ENCODE measurements around the gene SUN5. TPM values are rescaled to one million over a fixed set of nuclear protein-coding genes. Genes with fewer than 3 reads are reported as not detected.

The SUN5 gene
- total RNA-seq, 1 donor from 2014 or later, result not detected

DNA sequence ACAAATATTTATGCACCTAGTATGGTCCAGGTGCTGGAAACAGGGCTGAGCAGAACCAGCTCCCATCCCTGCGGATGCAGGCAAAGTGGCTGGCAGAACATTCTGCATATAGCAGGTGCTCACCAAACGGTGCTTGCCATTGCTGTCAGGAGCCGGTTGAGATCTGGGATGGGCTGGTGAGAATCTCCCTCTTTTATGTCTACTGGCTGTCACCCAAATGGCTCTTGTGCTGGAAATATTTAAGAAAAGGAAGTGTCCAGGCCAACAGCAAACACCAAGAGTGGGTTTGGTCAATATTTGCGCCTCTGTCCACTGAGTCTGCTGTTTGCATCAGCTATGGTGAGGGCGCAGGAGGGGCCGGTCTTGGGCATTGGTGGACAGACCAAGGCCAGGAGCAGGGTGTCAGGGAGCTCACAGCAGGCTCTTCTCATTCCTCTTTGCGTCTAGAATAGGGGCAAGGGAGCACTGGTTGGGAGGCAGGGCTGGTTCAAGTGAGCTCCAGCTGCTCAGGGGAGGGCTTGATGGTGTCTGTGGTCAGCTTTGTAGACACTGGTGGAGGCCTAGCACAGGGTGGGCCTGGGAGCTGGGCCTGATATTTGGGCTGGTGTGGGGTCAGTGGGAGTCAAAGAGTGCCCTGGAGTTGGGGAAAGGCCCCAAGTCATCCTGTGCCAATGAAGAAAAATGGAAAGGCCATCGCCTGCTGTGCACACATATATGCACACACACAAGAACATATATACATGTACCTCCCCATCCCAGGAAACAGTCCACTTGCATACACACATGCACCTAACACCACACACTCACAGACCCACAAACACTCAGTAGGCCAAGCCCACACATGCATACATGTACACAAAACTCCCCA is 1.9 kb upstream of the SUN5 start:
- Mint-ChIP-seq H3K27ac (no peak overlapping the region), H3K4me3 (ENCODE audit: low read depth) (no peak overlapping the region), H3K27me3 (ENCODE audit: low read depth) (no peaks in the 10 kb centered on the region), H3K4me1 (ENCODE audit: low read depth) (peaks cover 2% of the 10 kb centered on the region), H3K9me3 (peaks cover 6% of the 10 kb centered on the region), H3K36me3 (ENCODE audit: low read depth) (peaks cover 3% of the 10 kb centered on the region)
- intact Hi-C loops (cut with micrococcal nuclease), result no loop called here
- DNase-seq (ENCODE audit: low spot score), result no peak

DNA sequence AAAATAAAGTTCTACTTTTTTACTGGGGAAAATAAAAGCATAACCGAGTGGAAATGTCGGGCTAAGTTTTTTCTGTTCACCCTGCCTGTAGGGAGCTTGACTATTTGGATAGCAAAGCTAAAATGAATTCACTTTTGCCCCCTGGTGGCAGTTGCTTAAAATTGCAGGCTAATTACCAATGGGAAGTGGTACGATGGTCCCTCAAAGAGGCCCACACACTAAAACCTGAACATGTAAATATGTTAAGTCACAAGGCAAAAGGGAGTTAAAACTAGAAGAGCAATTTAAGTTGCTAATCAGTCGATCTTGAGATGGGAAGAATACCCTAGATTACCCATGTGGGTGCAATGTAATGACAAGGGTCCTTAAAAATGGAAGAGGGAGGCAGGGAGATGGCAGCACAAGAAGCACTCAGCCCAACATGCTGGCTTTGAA is 916 bp upstream of the SUN5 start:
- Mint-ChIP-seq H3K4me3 (ENCODE audit: low read depth) (no peak overlapping the region), H3K9me3 (peaks cover 6% of the 10 kb centered on the region)
- no peak for DNase-seq (ENCODE audit: low spot score)

DNA sequence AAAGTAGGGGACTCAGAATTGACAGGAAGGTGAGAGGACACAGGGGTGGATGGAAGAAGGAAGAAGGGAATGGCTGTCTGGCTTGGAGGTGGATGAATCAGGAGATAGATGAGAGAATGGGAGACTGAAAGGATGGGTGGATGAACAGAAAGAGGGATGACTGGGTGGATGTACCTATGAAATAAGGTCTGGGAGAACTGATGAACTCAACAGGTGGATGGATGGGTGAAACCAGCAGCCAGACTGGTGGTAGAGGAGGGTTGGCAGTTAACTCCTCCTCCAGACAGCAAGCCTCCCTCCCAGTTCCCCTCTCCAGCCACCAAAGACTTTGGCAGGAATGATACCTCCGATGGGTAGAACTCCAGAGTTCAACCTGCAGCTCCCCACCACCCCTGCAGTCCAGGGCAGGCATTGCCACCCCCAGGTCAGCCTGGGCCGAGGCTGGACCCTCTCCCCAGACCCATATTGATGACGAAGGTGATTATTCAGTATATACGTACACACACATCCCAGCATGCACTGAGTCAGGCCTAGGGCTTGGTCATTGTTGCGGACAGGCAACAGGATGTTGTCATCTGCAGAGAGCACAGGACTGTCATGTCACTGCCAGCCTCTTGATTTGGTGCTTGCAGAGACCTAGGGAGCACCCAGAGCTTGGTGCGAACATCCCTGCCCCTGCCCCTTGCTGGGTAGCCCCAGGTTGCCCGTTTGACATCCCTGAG is 2.0 kb downstream of the SUN5 start:
- Mint-ChIP-seq H3K27me3 (ENCODE audit: low read depth) (no peaks in the 10 kb centered on the region), H3K9me3 (peaks cover 6% of the 10 kb centered on the region), H3K4me3 (ENCODE audit: low read depth) (no peak overlapping the region), H3K27ac (no peak overlapping the region), H3K4me1 (ENCODE audit: low read depth) (peaks cover 8% of the 10 kb centered on the region), H3K36me3 (ENCODE audit: low read depth) (peaks cover 3% of the 10 kb centered on the region)
- DNase-seq (ENCODE audit: low spot score), result no peak
- intact Hi-C loops (cut with micrococcal nuclease), result no loop called here

More for the DNA sequence above, 916 bp upstream of the SUN5 start:
- Mint-ChIP-seq H3K4me1 (ENCODE audit: low read depth) (peaks cover 2% of the 10 kb centered on the region), H3K27ac (no peak overlapping the region), H3K27me3 (ENCODE audit: low read depth) (no peaks in the 10 kb centered on the region), H3K36me3 (ENCODE audit: low read depth) (peaks cover 3% of the 10 kb centered on the region)
- intact Hi-C loops (cut with micrococcal nuclease), result no loop called here

DNA sequence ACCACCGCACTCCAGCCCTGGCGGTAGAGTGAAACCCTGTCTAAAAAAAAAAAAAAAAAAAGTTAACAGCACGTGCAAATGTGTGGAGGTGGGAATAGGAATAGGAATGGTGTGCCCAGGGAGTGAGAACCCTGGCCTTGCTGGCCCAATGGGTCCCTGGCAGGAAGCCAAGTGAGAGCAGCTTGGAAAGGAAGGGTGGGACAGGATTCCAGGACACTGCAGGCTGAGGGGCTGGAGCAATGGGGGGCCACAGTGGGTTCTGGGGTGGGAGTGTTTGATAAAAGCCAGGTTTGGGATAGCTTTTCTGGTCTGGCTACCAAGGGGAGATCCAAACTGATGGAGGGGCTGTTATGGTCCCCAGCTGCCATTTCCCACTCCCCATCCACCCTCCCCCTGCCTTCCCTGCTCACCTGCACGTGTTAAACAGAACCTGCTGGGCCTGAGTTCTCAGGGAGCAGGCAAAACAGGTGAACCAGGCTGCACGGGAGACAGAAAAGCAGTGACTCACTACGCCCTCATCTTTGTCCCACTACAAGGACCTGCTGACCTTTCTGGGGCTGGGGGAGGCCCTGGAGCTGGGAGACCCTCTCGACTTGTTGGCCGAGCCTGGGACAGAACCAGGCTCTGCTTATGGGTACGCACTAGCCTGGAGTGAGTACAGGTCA is 3.3 kb downstream of the SUN5 start:
- Mint-ChIP-seq H3K9me3 (peaks cover 13% of the 10 kb centered on the region), H3K27ac (no peak overlapping the region), H3K27me3 (ENCODE audit: low read depth) (no peaks in the 10 kb centered on the region), H3K4me1 (ENCODE audit: low read depth) (peaks cover 10% of the 10 kb centered on the region), H3K4me3 (ENCODE audit: low read depth) (no peak overlapping the region), H3K36me3 (ENCODE audit: low read depth) (peaks cover 3% of the 10 kb centered on the region)
- intact Hi-C loops (cut with micrococcal nuclease), result no loop called here
- no peak for DNase-seq (ENCODE audit: low spot score)

DNA sequence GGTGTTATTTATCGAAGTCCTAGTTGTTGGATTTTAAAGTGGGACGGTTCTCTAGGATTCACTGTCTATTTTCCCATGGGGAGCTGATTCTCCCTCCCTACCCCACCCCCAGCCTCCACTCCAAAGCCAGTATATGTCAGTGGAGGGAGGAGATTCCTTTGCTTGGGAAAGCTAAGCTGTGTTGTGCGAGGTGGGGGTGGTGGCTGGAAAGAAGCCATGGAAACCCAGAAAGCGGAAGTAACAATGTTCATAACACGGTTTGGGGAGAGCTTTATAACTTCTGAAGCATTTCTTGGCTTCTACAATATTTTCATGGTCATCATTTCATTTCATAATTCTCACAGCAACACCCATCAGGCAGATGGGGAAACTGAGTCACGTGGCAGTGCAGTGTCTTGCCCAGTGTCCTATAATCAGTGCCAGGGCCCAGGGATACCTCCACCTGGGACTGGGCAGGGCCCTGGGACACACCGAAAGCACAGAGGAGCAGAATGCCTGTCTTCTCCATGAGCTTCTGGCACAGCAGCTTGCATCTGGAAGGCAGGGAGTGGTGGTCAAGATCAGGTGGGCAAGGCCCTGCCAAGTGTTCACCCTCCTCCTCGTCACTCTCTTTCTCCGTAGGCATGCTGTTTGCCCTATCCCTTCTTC is 4.5 kb downstream of the SUN5 start:
- Mint-ChIP-seq H3K27me3 (ENCODE audit: low read depth) (no peaks in the 10 kb centered on the region), H3K36me3 (ENCODE audit: low read depth) (no peaks in the 10 kb centered on the region), H3K4me1 (ENCODE audit: low read depth) (peaks cover 7% of the 10 kb centered on the region), H3K4me3 (ENCODE audit: low read depth) (no peak overlapping the region), H3K27ac (no peak overlapping the region), H3K9me3 (peaks cover 20% of the 10 kb centered on the region)
- intact Hi-C loops (cut with micrococcal nuclease), result no loop called here
- DNase-seq (ENCODE audit: low spot score), result no peak

DNA sequence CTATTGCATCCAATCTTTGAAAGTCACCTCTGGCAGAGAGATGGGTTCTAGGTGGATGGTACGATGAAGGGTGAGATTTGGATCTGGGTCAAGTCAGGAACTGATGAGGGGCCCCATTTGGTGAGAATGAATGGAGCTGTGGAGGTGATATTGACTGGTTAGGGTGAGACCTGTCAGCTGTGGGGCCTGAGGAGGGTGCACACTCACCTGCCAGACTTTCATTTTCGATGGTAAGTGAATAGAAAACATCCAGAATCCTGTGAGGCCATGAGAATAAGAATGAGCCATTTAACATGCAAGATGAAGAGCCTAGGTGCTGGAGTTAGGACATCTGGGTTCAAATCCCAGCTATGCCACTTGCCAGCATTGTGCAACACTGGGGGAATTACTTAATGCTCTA is 6.8 kb downstream of the SUN5 start:
- intact Hi-C loops (cut with micrococcal nuclease), result no loop called here
- Mint-ChIP-seq H3K27ac (no peak overlapping the region), H3K4me1 (ENCODE audit: low read depth) (peaks cover 7% of the 10 kb centered on the region), H3K36me3 (ENCODE audit: low read depth) (no peaks in the 10 kb centered on the region), H3K4me3 (ENCODE audit: low read depth) (no peak overlapping the region), H3K9me3 (peaks cover 25% of the 10 kb centered on the region), H3K27me3 (ENCODE audit: low read depth) (no peaks in the 10 kb centered on the region)
- no peak for DNase-seq (ENCODE audit: low spot score)

DNA sequence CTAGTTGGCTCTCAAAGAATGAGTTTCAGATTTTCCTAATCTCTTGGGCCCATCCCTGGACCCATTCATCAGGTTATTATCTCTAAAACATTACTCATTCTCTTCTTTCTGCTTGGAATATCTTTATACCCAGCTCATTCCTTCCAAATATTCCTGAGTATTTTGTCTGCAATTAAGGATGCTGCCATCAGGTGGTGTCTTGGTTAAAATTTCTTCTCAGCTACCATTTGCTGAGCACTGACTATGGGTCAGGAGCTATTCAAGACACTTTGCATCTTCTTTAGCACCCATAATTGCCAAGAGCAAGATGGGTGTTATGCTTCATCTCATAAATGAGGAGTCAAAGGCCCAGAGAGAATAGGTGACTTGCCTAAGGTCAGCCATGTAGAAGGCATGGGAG is 8.4 kb downstream of the SUN5 start:
- intact Hi-C loops (cut with micrococcal nuclease), result no loop called here
- Mint-ChIP-seq H3K27ac (no peak overlapping the region), H3K36me3 (ENCODE audit: low read depth) (no peaks in the 10 kb centered on the region), H3K4me1 (ENCODE audit: low read depth) (peaks cover 10% of the 10 kb centered on the region), H3K4me3 (ENCODE audit: low read depth) (no peak overlapping the region), H3K27me3 (ENCODE audit: low read depth) (no peaks in the 10 kb centered on the region), H3K9me3 (peaks cover 25% of the 10 kb centered on the region)
- DNase-seq (ENCODE audit: low spot score), result no peak

DNA sequence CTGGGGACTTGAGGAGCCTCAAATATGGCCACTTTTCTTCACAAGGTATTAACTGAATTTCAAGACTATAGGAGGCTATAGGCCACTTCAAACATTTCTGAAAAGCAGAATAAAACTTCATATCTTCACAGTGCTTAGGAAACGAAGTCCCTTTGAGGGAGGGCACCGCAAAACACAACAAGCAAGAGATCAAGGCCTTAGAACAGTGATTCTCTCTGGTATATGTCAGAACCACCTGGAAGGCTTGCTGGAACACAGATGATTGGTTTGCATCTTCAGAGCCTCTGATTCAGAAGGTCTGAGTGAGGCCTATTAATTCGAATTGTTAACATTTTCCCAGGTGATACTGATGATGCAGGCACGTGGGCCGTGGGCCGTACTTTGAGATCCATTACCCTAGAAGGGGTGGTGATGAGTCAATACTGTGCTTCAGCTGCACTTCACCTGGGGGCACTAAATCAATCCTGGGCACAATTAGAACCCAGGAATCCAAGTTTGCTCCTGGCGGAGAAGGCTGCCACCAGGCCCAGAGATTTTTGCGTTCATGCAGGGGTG is 10.7 kb downstream of the SUN5 start:
- Mint-ChIP-seq H3K9me3 (peaks cover 25% of the 10 kb centered on the region), H3K36me3 (ENCODE audit: low read depth) (no peaks in the 10 kb centered on the region), H3K4me3 (ENCODE audit: low read depth) (no peak overlapping the region), H3K27me3 (ENCODE audit: low read depth) (no peaks in the 10 kb centered on the region), H3K4me1 (ENCODE audit: low read depth) (peaks cover 10% of the 10 kb centered on the region), H3K27ac (no peak overlapping the region)
- no peak for DNase-seq (ENCODE audit: low spot score)
- intact Hi-C loops (cut with micrococcal nuclease), result no loop called here

DNA sequence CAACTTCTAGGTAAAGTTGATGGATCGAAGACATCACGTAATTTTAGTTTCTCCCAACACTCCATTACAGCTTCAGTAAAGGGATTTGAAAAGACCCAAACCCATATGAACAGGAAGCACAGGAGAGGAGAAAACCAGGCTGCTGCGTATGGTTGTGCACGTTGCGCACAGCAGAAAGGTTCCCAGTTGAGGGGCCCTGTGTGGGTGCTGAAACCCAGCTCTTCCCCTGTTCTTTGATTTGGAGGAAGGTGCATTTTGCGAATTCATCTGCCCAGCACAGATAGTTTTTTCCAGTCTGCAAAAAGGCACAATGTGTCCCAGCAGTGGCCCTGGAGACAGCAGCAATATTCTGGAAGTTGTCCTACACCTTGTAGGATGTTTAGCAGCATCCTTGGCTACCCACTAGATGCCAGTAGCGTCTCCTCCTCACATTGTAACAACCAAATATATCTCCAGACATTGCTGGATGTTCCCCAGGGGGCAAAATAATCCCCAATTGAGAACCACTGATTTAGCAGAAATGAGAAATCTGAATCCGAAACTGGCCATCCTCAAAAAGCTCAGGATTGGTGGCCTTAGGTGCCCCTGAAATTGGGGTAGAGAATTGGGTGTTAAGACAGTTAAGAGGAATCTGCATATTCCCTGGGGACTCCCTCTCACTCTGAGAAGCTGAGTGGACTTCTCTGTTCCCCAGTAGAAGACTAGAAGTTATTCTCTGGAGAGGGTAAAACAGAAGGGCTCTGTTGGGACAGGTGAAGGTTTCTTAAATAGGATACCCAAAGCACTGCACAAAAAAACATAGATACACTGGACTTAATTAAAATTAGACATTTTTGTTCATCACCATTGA is 12.2 kb downstream of the SUN5 start:
- Mint-ChIP-seq H3K36me3 (ENCODE audit: low read depth) (no peaks in the 10 kb centered on the region), H3K27ac (no peak overlapping the region), H3K27me3 (ENCODE audit: low read depth) (no peaks in the 10 kb centered on the region), H3K4me3 (ENCODE audit: low read depth) (no peak overlapping the region), H3K4me1 (ENCODE audit: low read depth) (peaks cover 3% of the 10 kb centered on the region), H3K9me3 (peaks cover 25% of the 10 kb centered on the region)
- DNase-seq (ENCODE audit: low spot score), result no peak
- intact Hi-C loops (cut with micrococcal nuclease), result no loop called here

DNA sequence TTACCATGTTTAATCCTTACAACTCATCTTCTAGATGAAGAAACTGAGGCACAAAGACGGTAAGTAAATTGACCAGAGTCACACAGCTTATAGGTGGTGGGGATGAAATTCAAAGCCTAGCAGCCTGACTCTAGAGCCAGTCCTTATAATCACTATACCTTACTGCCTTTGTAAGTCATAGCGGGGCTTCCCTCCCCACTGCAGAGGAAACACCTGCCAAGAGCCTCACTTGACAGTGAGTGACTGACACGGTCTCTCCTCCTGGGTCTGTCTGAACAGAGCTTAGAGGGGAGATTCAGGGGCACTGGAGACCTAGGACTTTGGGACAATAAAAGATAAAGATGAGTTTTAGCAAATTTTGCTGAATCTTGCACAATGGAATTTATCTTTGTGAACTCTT is 12.8 kb downstream of the SUN5 start:
- Mint-ChIP-seq H3K9me3 (peaks cover 21% of the 10 kb centered on the region), H3K4me1 (ENCODE audit: low read depth) (peaks cover 3% of the 10 kb centered on the region), H3K27ac (no peak overlapping the region), H3K4me3 (ENCODE audit: low read depth) (no peak overlapping the region), H3K27me3 (ENCODE audit: low read depth) (no peaks in the 10 kb centered on the region), H3K36me3 (ENCODE audit: low read depth) (no peaks in the 10 kb centered on the region)
- intact Hi-C loops (cut with micrococcal nuclease), result no loop called here
- DNase-seq (ENCODE audit: low spot score), result no peak

DNA sequence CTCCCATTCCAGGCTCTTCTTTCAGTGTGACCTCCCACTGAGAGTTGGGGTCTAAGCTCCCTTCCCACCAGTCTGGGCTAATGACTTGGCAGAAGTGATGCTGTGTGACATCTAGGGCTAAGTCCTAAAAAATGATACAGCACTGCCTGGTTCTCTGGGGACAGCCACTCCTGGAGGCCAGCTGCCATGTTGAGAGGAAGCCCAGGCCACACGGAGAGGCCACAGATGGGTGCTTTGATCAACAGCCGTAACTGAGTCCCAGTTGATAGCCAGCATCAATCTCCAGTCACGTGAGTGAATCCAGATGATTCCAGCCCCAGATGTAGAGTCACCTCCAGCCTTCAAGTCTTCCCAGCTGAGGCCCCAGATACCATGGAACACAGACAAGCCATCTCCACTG is 13.8 kb downstream of the SUN5 start:
- DNase-seq (ENCODE audit: low spot score), result no peak
- peaks cover 3% of the 10 kb centered on the region for H3K4me1 Mint-ChIP-seq (ENCODE audit: low read depth)
- peaks cover 12% of the 10 kb centered on the region for H3K9me3 Mint-ChIP-seq
- no peak overlapping the region for H3K4me3 Mint-ChIP-seq (ENCODE audit: low read depth)
- H3K36me3 Mint-ChIP-seq (ENCODE audit: low read depth), result no peaks in the 10 kb centered on the region
- intact Hi-C loops (cut with micrococcal nuclease), result no loop called here
- no peak overlapping the region for H3K27ac Mint-ChIP-seq
- no peaks in the 10 kb centered on the region for H3K27me3 Mint-ChIP-seq (ENCODE audit: low read depth)
